Measurements from ENCODE around the gene TEPSIN.

The TEPSIN gene

GRCh38 chr17:81219476-81220180 is 19.2 kb downstream of the TEPSIN start:
- no peaks in the 10 kb centered on the region for H3K9me3 ChIP-seq (ENCODE audit: control insufficient read depth, insufficient read depth, low read length)
- H3K36me3 ChIP-seq (ENCODE audit: control insufficient read depth, insufficient read depth, low read length) = peaks cover 11% of the 10 kb centered on the region
- no peak overlapping the region for H3K4me3 ChIP-seq (ENCODE audit: low read depth, low read length)
- H3K9ac ChIP-seq (ENCODE audit: low read depth, low read length) = no peak overlapping the region
- peaks cover 6% of the 10 kb centered on the region for H3K4me1 ChIP-seq (ENCODE audit: control insufficient read depth, insufficient read depth, low read length)
- H3K27me3 ChIP-seq (ENCODE audit: control insufficient read depth, insufficient read depth, low read length) = peaks cover 6% of the 10 kb centered on the region

- H3K27me3 ChIP-seq (ENCODE audit: control insufficient read depth, insufficient read depth, low read length) = peaks cover 3% of the 10 kb centered on the region
- peaks cover 11% of the 10 kb centered on the region for H3K36me3 ChIP-seq (ENCODE audit: control insufficient read depth, insufficient read depth, low read length)
- no peak overlapping the region for H3K9ac ChIP-seq (ENCODE audit: low read depth, low read length)
- H3K9me3 ChIP-seq (ENCODE audit: control insufficient read depth, insufficient read depth, low read length) = no peaks in the 10 kb centered on the region
- H3K4me3 ChIP-seq (ENCODE audit: low read depth, low read length) = no peak overlapping the region
- H3K4me1 ChIP-seq (ENCODE audit: control insufficient read depth, insufficient read depth, low read length) = peaks cover 6% of the 10 kb centered on the region
Measured at GRCh38 chr17:81218991-81219390, 19.9 kb downstream of the TEPSIN start.

GRCh38 chr17:81218459-81218858 is 20.4 kb downstream of the TEPSIN start:
- Histone ChIP-seq H3K9ac (ENCODE audit: low read depth, low read length) (no peak overlapping the region), H3K36me3 (ENCODE audit: control insufficient read depth, insufficient read depth, low read length) (peaks cover 11% of the 10 kb centered on the region), H3K4me1 (ENCODE audit: control insufficient read depth, insufficient read depth, low read length) (peaks cover 4% of the 10 kb centered on the region), H3K27me3 (ENCODE audit: control insufficient read depth, insufficient read depth, low read length) (no peaks in the 10 kb centered on the region), H3K9me3 (ENCODE audit: control insufficient read depth, insufficient read depth, low read length) (no peaks in the 10 kb centered on the region), H3K4me3 (ENCODE audit: low read depth, low read length) (no peak overlapping the region)

- no peak overlapping the region for H3K9ac ChIP-seq (ENCODE audit: low read depth, low read length)
- no peaks in the 10 kb centered on the region for H3K27me3 ChIP-seq (ENCODE audit: control insufficient read depth, insufficient read depth, low read length)
Measured at GRCh38 chr17:81217491-81217890, 21.4 kb downstream of the TEPSIN start.

GRCh38 chr17:81213978-81214377 is 24.9 kb downstream of the TEPSIN start:
- no peaks in the 10 kb centered on the region for H3K9me3 ChIP-seq (ENCODE audit: control insufficient read depth, insufficient read depth, low read length)
- H3K4me1 ChIP-seq (ENCODE audit: control insufficient read depth, insufficient read depth, low read length) = no peaks in the 10 kb centered on the region
- H3K36me3 ChIP-seq (ENCODE audit: control insufficient read depth, insufficient read depth, low read length) = peaks cover 3% of the 10 kb centered on the region

More at GRCh38 chr17:81217491-81217890, 21.4 kb downstream of the TEPSIN start:
- Histone ChIP-seq H3K9me3 (ENCODE audit: control insufficient read depth, insufficient read depth, low read length) (no peaks in the 10 kb centered on the region), H3K4me3 (ENCODE audit: low read depth, low read length) (no peak overlapping the region), H3K4me1 (ENCODE audit: control insufficient read depth, insufficient read depth, low read length) (peaks cover 4% of the 10 kb centered on the region), H3K36me3 (ENCODE audit: control insufficient read depth, insufficient read depth, low read length) (peaks cover 11% of the 10 kb centered on the region)

GRCh38 chr17:81212365-81212764 is 26.5 kb downstream of the TEPSIN start:
- Histone ChIP-seq H3K4me3 (ENCODE audit: low read depth, low read length) (no peak overlapping the region), H3K27me3 (ENCODE audit: control insufficient read depth, insufficient read depth, low read length) (no peaks in the 10 kb centered on the region), H3K36me3 (ENCODE audit: control insufficient read depth, insufficient read depth, low read length) (peaks cover 13% of the 10 kb centered on the region), H3K4me1 (ENCODE audit: control insufficient read depth, insufficient read depth, low read length) (no peaks in the 10 kb centered on the region), H3K9me3 (ENCODE audit: control insufficient read depth, insufficient read depth, low read length) (no peaks in the 10 kb centered on the region), H3K9ac (ENCODE audit: low read depth, low read length) (no peak overlapping the region)

More at GRCh38 chr17:81213978-81214377, 24.9 kb downstream of the TEPSIN start:
- Histone ChIP-seq H3K4me3 (ENCODE audit: low read depth, low read length) (no peak overlapping the region), H3K9ac (ENCODE audit: low read depth, low read length) (no peak overlapping the region), H3K27me3 (ENCODE audit: control insufficient read depth, insufficient read depth, low read length) (no peaks in the 10 kb centered on the region)

- H3K27me3 ChIP-seq (ENCODE audit: control insufficient read depth, insufficient read depth, low read length) = no peaks in the 10 kb centered on the region
- no peaks in the 10 kb centered on the region for H3K4me1 ChIP-seq (ENCODE audit: control insufficient read depth, insufficient read depth, low read length)
- peaks cover 17% of the 10 kb centered on the region for H3K36me3 ChIP-seq (ENCODE audit: control insufficient read depth, insufficient read depth, low read length)
- no peaks in the 10 kb centered on the region for H3K9me3 ChIP-seq (ENCODE audit: control insufficient read depth, insufficient read depth, low read length)
- H3K4me3 ChIP-seq (ENCODE audit: low read depth, low read length) = no peak overlapping the region
- H3K9ac ChIP-seq (ENCODE audit: low read depth, low read length) = no peak overlapping the region
Measured at GRCh38 chr17:81210868-81211267, 28.0 kb downstream of the TEPSIN start.

GRCh38 chr17:81210466-81210865 is 28.4 kb downstream of the TEPSIN start:
- H3K9me3 ChIP-seq (ENCODE audit: control insufficient read depth, insufficient read depth, low read length) = no peaks in the 10 kb centered on the region
- H3K4me3 ChIP-seq (ENCODE audit: low read depth, low read length) = no peak overlapping the region
- no peaks in the 10 kb centered on the region for H3K4me1 ChIP-seq (ENCODE audit: control insufficient read depth, insufficient read depth, low read length)
- no peaks in the 10 kb centered on the region for H3K27me3 ChIP-seq (ENCODE audit: control insufficient read depth, insufficient read depth, low read length)
- no peak overlapping the region for H3K9ac ChIP-seq (ENCODE audit: low read depth, low read length)
- peaks cover 17% of the 10 kb centered on the region for H3K36me3 ChIP-seq (ENCODE audit: control insufficient read depth, insufficient read depth, low read length)

- Histone ChIP-seq H3K27me3 (ENCODE audit: control insufficient read depth, insufficient read depth, low read length) (no peaks in the 10 kb centered on the region), H3K36me3 (ENCODE audit: control insufficient read depth, insufficient read depth, low read length) (peaks cover 24% of the 10 kb centered on the region), H3K9ac (ENCODE audit: low read depth, low read length) (no peak overlapping the region), H3K4me1 (ENCODE audit: control insufficient read depth, insufficient read depth, low read length) (no peaks in the 10 kb centered on the region), H3K4me3 (ENCODE audit: low read depth, low read length) (no peak overlapping the region), H3K9me3 (ENCODE audit: control insufficient read depth, insufficient read depth, low read length) (no peaks in the 10 kb centered on the region)
Measured at GRCh38 chr17:81209141-81209540, 29.7 kb downstream of the TEPSIN start.

GRCh38 chr17:81208651-81209050 is 30.2 kb downstream of the TEPSIN start:
- H3K9me3 ChIP-seq (ENCODE audit: control insufficient read depth, insufficient read depth, low read length) = no peaks in the 10 kb centered on the region
- H3K9ac ChIP-seq (ENCODE audit: low read depth, low read length) = no peak overlapping the region
- H3K4me1 ChIP-seq (ENCODE audit: control insufficient read depth, insufficient read depth, low read length) = no peaks in the 10 kb centered on the region
- H3K4me3 ChIP-seq (ENCODE audit: low read depth, low read length) = no peak overlapping the region
- H3K27me3 ChIP-seq (ENCODE audit: control insufficient read depth, insufficient read depth, low read length) = no peaks in the 10 kb centered on the region
- H3K36me3 ChIP-seq (ENCODE audit: control insufficient read depth, insufficient read depth, low read length) = peaks cover 28% of the 10 kb centered on the region

GRCh38 chr17:81207610-81208581 is 31.0 kb downstream of the TEPSIN start:
- Histone ChIP-seq H3K27me3 (ENCODE audit: control insufficient read depth, insufficient read depth, low read length) (no peaks in the 10 kb centered on the region), H3K9me3 (ENCODE audit: control insufficient read depth, insufficient read depth, low read length) (no peaks in the 10 kb centered on the region), H3K4me3 (ENCODE audit: low read depth, low read length) (no peak overlapping the region), H3K4me1 (ENCODE audit: control insufficient read depth, insufficient read depth, low read length) (no peaks in the 10 kb centered on the region), H3K9ac (ENCODE audit: low read depth, low read length) (no peak overlapping the region), H3K36me3 (ENCODE audit: control insufficient read depth, insufficient read depth, low read length) (peaks cover 35% of the 10 kb centered on the region)
